ENCODE results near the gene GCNA.

GRCh38 chrX:71579136-71579989, 1.1 kb downstream of the GCNA start:
- TF ChIP-seq, protein P1, sequence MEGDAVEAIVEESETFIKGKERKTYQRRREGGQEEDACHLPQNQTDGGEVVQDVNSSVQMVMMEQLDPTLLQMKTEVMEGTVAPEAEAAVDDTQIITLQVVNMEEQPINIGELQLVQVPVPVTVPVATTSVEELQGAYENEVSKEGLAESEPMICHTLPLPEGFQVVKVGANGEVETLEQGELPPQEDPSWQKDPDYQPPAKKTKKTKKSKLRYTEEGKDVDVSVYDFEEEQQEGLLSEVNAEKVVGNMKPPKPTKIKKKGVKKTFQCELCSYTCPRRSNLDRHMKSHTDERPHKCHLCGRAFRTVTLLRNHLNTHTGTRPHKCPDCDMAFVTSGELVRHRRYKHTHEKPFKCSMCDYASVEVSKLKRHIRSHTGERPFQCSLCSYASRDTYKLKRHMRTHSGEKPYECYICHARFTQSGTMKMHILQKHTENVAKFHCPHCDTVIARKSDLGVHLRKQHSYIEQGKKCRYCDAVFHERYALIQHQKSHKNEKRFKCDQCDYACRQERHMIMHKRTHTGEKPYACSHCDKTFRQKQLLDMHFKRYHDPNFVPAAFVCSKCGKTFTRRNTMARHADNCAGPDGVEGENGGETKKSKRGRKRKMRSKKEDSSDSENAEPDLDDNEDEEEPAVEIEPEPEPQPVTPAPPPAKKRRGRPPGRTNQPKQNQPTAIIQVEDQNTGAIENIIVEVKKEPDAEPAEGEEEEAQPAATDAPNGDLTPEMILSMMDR (IDR thresholded peaks at IDR 0.05) = no peak
- no peak for TF ChIP-seq POLR2A (IDR thresholded peaks at IDR 0.05)

Data from esophagus squamous epithelium (tissue), 4 donors.